HEK293 (cell line): ENCODE data around the gene ZNF219.

Source experiments
- CTCF ChIA-PET: fragments of 350-600 bp; formaldehyde crosslinking; extraction: SDS; loops from one replicate; lab custom pipeline; 2021; ENCODE audit warnings: antibody characterized with exemption; lab: Yijun Ruan, JAX
- POLR2A ChIA-PET: fragments of 300-600 bp; formaldehyde crosslinking; extraction: SDS; loops from one replicate; lab custom pipeline; 2020; ENCODE audit warnings: antibody characterized with exemption, inconsistent platforms; lab: Yijun Ruan, JAX
- H3K27ac ChIP-seq: fragments of 200-500 bp; sonication (Bioruptor generic); 2 replicates; pipeline ENCODE4 v1.5.1; 2014; ENCODE audit warnings: low read depth, low read length, control low read depth, inconsistent platforms; ENCODE audit errors: extremely low read depth
- H3K36me3 ChIP-seq, 2 experiments: fragments of 200-500 bp in 1 of 2; sonication (Bioruptor generic) in 1 of 2; 1 replicate in 1 of 2; 2 replicates in 1 of 2; pipeline ENCODE4 v1.5.1; 2014 to 2017; ENCODE audit warnings: inconsistent platforms in 2 of 2, low read length in 2 of 2; ENCODE audit not compliant: control insufficient read depth in 2 of 2, insufficient read depth in 1 of 2
- H3K4me1 ChIP-seq: fragments of 200-500 bp; sonication (Bioruptor generic); 2 replicates; pipeline ENCODE4 v1.5.1; 2014; ENCODE audit warnings: mild to moderate bottlenecking, low read length, inconsistent platforms; ENCODE audit not compliant: control insufficient read depth, insufficient read depth
- H3K4me3 ChIP-seq: 2 replicates; pipeline ENCODE4 v1.5.1; 2011; ENCODE audit warnings: low read depth, mild to moderate bottlenecking, control low read depth, low read length, moderate library complexity
- H3K9me3 ChIP-seq: fragments of 200-500 bp; sonication (Bioruptor generic); 2 replicates; pipeline ENCODE4 v1.5.1; 2014; ENCODE audit warnings: low read depth, low read length, inconsistent platforms; ENCODE audit not compliant: control insufficient read depth, insufficient read depth
- GLIS1 ChIP-seq: fragments of 450-650 bp; formaldehyde crosslinking; IDR thresholded peaks from 2 replicates; pipeline ENCODE4 v1.5.1; 2016; ENCODE audit warnings: missing biosample characterization, missing genetic modification characterization
- KLF8 ChIP-seq: fragments of 450-650 bp; formaldehyde crosslinking; IDR thresholded peaks from 2 replicates; pipeline ENCODE4 v1.5.1; 2016; ENCODE audit warnings: missing biosample characterization, missing genetic modification characterization
- TCF7L2 ChIP-seq: IDR thresholded peaks from 2 replicates; pipeline ENCODE4 v1.6.1; 2011; ENCODE audit warnings: low read depth, mild to moderate bottlenecking, inconsistent platforms, low read length, moderate library complexity, borderline replicate concordance
- ZBTB48 ChIP-seq: fragments of 450-650 bp; formaldehyde crosslinking; IDR thresholded peaks from 2 replicates; pipeline ENCODE4 v1.5.1; 2016; ENCODE audit warnings: missing biosample characterization, missing genetic modification characterization
- ZNF423 ChIP-seq: fragments of 450-650 bp; formaldehyde crosslinking; IDR thresholded peaks from 2 replicates; pipeline ENCODE4 v1.5.1; 2016; ENCODE audit warnings: missing biosample characterization, missing genetic modification characterization
- ZNF560 ChIP-seq: fragments of 450-650 bp; formaldehyde crosslinking; IDR thresholded peaks from 2 replicates; pipeline ENCODE4 v1.5.1; 2017; ENCODE audit warnings: missing biosample characterization, missing genetic modification characterization, borderline replicate concordance
- ZNF660 ChIP-seq: fragments of 450-650 bp; IDR thresholded peaks from 2 replicates; pipeline ENCODE4 v1.5.1; 2018; ENCODE audit warnings: missing biosample characterization, mild to moderate bottlenecking, missing genetic modification characterization
- TF ChIP-seq, protein P1 (sequence below): fragments of 450-650 bp; formaldehyde crosslinking; IDR thresholded peaks from 2 replicates; pipeline ENCODE4 v1.5.1; 2016; ENCODE audit warnings: missing biosample characterization, missing genetic modification characterization, low read depth
- TF ChIP-seq, protein P2 (sequence below): fragments of 450-650 bp; formaldehyde crosslinking; IDR thresholded peaks from 2 replicates; pipeline ENCODE4 v1.5.1; 2016; ENCODE audit warnings: missing biosample characterization, missing genetic modification characterization
- TF ChIP-seq, protein P3 (sequence below): fragments of 450-650 bp; formaldehyde crosslinking; IDR thresholded peaks from 2 replicates; pipeline ENCODE4 v1.5.1; 2017; ENCODE audit warnings: missing biosample characterization, missing genetic modification characterization
- TF ChIP-seq, protein P4 (sequence below): fragments of 450-650 bp; IDR thresholded peaks from 2 replicates; pipeline ENCODE4 v1.5.1; 2018; ENCODE audit warnings: missing biosample characterization, missing genetic modification characterization
- TF ChIP-seq, protein P5 (sequence below): fragments of 450-650 bp; formaldehyde crosslinking; IDR thresholded peaks from 2 replicates; pipeline ENCODE4 v1.5.1; 2016; ENCODE audit warnings: missing biosample characterization, missing genetic modification characterization
- TF ChIP-seq, protein P6 (sequence below): fragments of 450-650 bp; formaldehyde crosslinking; IDR thresholded peaks from 2 replicates; pipeline ENCODE4 v1.5.1; 2016; ENCODE audit warnings: missing biosample characterization, missing genetic modification characterization
- TF ChIP-seq, protein P7 (sequence below): fragments of 450-650 bp; formaldehyde crosslinking; IDR thresholded peaks from 2 replicates; pipeline ENCODE4 v1.5.1; 2016; ENCODE audit warnings: missing biosample characterization, missing genetic modification characterization, borderline replicate concordance

Gene ZNF219

DNA sequence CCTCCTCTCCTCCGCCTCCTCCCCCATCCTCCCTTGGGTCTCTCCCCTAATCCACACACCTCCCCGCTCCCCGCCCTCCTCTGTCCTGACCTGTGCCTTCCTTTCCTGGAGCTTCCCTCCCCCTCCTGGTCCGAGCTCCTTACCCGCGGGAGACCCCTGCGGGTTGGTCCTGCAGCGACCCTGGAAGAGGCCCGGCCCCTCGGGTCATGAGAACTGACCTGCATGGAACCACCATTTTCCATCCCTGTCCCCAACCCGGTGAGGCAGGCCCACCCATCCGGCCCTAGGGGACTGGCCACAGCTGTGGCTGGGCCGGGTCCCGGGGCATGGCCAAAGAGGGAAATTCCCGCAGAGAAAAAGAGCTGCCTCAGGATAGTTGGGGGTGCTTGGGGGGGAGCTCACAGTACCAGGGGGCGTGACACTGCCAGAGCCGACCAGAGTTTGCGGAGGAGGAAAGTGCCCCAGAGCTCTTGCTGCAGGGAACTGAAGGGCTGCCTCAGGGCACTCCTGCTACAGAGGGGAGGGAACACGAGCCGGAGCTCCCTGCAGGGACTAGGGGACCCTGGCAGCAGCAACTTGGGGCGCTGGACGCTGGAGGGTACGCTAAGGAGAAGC lies 27.7 kb downstream of the ZNF219 start:
- H3K36me3 ChIP-seq: peaks cover 0 to 28% of the 10 kb centered on the region in 2 experiments; a peak in 1 of 3 replicates
- peak overlapping the region; percentile 79 for H3K4me3 ChIP-seq
- ChIA-PET POLR2A (interaction anchor here (0.7 to 3.7 kb wide), 18 partner anchors 7 to 241 kb away, joined by 3 to 71 read pairs (median 4); partner anchors contain the start of genes NDRG2, RNASE8, SLC39A2 and ZNF219), CTCF (interaction anchor here (0.6 to 4.3 kb wide), 14 partner anchors 13 to 396 kb away, joined by 3 to 64 read pairs (median 8); partner anchors contain the start of genes RNASE8 and TMEM253)
- H3K27ac ChIP-seq: peak overlapping the region; percentile 86
- H3K4me1 ChIP-seq: peaks cover 16% of the 10 kb centered on the region
- no peaks in the 10 kb centered on the region for H3K9me3 ChIP-seq
- TF ChIP-seq ZBTB48 (peak; percentile 52), KLF8 (tag by site-specific recombination) (peak; percentile 64; the same call in 1 of the 2 replicates), ZNF423 (tag by site-specific recombination) (0 out of 2 replicates have a peak, but pooled peaks have one; percentile 68), ZNF660 (tag by site-specific recombination) (no peak), ZNF560 (no peak), TCF7L2 (no peak), GLIS1 (tag by site-specific recombination) (peak; percentile 43)
- TF ChIP-seq, protein P1, sequence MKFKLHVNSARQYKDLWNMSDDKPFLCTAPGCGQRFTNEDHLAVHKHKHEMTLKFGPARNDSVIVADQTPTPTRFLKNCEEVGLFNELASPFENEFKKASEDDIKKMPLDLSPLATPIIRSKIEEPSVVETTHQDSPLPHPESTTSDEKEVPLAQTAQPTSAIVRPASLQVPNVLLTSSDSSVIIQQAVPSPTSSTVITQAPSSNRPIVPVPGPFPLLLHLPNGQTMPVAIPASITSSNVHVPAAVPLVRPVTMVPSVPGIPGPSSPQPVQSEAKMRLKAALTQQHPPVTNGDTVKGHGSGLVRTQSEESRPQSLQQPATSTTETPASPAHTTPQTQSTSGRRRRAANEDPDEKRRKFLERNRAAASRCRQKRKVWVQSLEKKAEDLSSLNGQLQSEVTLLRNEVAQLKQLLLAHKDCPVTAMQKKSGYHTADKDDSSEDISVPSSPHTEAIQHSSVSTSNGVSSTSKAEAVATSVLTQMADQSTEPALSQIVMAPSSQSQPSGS (tag by site-specific recombination): 0 out of 2 replicates have a peak, but pooled peaks have one; percentile 2
- TF ChIP-seq, protein P2, sequence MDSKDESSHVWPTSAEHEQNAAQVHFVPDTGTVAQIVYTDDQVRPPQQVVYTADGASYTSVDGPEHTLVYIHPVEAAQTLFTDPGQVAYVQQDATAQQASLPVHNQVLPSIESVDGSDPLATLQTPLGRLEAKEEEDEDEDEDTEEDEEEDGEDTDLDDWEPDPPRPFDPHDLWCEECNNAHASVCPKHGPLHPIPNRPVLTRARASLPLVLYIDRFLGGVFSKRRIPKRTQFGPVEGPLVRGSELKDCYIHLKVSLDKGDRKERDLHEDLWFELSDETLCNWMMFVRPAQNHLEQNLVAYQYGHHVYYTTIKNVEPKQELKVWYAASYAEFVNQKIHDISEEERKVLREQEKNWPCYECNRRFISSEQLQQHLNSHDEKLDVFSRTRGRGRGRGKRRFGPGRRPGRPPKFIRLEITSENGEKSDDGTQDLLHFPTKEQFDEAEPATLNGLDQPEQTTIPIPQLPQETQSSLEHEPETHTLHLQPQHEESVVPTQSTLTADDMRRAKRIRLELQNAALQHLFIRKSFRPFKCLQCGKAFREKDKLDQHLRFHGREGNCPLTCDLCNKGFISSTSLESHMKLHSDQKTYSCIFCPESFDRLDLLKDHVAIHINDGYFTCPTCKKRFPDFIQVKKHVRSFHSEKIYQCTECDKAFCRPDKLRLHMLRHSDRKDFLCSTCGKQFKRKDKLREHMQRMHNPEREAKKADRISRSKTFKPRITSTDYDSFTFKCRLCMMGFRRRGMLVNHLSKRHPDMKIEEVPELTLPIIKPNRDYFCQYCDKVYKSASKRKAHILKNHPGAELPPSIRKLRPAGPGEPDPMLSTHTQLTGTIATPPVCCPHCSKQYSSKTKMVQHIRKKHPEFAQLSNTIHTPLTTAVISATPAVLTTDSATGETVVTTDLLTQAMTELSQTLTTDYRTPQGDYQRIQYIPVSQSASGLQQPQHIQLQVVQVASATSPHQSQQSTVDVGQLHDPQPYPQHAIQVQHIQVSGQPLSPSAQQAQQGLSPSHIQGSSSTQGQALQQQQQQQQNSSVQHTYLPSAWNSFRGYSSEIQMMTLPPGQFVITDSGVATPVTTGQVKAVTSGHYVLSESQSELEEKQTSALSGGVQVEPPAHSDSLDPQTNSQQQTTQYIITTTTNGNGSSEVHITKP: peak; percentile 42
- TF ChIP-seq, protein P3, sequence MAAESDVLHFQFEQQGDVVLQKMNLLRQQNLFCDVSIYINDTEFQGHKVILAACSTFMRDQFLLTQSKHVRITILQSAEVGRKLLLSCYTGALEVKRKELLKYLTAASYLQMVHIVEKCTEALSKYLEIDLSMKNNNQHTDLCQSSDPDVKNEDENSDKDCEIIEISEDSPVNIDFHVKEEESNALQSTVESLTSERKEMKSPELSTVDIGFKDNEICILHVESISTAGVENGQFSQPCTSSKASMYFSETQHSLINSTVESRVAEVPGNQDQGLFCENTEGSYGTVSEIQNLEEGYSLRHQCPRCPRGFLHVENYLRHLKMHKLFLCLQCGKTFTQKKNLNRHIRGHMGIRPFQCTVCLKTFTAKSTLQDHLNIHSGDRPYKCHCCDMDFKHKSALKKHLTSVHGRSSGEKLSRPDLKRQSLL (tag by site-specific recombination): no peak
- TF ChIP-seq, protein P4, sequence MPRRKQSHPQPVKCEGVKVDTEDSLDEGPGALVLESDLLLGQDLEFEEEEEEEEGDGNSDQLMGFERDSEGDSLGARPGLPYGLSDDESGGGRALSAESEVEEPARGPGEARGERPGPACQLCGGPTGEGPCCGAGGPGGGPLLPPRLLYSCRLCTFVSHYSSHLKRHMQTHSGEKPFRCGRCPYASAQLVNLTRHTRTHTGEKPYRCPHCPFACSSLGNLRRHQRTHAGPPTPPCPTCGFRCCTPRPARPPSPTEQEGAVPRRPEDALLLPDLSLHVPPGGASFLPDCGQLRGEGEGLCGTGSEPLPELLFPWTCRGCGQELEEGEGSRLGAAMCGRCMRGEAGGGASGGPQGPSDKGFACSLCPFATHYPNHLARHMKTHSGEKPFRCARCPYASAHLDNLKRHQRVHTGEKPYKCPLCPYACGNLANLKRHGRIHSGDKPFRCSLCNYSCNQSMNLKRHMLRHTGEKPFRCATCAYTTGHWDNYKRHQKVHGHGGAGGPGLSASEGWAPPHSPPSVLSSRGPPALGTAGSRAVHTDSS (tag by site-specific recombination): no peak
- TF ChIP-seq, protein P5, sequence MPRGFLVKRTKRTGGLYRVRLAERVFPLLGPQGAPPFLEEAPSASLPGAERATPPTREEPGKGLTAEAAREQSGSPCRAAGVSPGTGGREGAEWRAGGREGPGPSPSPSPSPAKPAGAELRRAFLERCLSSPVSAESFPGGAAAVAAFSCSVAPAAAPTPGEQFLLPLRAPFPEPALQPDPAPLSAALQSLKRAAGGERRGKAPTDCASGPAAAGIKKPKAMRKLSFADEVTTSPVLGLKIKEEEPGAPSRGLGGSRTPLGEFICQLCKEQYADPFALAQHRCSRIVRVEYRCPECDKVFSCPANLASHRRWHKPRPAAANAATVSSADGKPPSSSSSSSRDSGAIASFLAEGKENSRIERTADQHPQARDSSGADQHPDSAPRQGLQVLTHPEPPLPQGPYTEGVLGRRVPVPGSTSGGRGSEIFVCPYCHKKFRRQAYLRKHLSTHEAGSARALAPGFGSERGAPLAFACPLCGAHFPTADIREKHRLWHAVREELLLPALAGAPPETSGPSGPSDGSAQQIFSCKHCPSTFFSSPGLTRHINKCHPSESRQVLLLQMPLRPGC (tag by site-specific recombination): peak; percentile 31; the same call in 1 of the 2 replicates
- TF ChIP-seq, protein P6, sequence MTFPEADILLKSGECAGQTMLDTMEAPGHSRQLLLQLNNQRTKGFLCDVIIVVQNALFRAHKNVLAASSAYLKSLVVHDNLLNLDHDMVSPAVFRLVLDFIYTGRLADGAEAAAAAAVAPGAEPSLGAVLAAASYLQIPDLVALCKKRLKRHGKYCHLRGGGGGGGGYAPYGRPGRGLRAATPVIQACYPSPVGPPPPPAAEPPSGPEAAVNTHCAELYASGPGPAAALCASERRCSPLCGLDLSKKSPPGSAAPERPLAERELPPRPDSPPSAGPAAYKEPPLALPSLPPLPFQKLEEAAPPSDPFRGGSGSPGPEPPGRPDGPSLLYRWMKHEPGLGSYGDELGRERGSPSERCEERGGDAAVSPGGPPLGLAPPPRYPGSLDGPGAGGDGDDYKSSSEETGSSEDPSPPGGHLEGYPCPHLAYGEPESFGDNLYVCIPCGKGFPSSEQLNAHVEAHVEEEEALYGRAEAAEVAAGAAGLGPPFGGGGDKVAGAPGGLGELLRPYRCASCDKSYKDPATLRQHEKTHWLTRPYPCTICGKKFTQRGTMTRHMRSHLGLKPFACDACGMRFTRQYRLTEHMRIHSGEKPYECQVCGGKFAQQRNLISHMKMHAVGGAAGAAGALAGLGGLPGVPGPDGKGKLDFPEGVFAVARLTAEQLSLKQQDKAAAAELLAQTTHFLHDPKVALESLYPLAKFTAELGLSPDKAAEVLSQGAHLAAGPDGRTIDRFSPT (tag by site-specific recombination): 0 out of 2 replicates have a peak, but pooled peaks have one; percentile 39
- TF ChIP-seq, protein P7, sequence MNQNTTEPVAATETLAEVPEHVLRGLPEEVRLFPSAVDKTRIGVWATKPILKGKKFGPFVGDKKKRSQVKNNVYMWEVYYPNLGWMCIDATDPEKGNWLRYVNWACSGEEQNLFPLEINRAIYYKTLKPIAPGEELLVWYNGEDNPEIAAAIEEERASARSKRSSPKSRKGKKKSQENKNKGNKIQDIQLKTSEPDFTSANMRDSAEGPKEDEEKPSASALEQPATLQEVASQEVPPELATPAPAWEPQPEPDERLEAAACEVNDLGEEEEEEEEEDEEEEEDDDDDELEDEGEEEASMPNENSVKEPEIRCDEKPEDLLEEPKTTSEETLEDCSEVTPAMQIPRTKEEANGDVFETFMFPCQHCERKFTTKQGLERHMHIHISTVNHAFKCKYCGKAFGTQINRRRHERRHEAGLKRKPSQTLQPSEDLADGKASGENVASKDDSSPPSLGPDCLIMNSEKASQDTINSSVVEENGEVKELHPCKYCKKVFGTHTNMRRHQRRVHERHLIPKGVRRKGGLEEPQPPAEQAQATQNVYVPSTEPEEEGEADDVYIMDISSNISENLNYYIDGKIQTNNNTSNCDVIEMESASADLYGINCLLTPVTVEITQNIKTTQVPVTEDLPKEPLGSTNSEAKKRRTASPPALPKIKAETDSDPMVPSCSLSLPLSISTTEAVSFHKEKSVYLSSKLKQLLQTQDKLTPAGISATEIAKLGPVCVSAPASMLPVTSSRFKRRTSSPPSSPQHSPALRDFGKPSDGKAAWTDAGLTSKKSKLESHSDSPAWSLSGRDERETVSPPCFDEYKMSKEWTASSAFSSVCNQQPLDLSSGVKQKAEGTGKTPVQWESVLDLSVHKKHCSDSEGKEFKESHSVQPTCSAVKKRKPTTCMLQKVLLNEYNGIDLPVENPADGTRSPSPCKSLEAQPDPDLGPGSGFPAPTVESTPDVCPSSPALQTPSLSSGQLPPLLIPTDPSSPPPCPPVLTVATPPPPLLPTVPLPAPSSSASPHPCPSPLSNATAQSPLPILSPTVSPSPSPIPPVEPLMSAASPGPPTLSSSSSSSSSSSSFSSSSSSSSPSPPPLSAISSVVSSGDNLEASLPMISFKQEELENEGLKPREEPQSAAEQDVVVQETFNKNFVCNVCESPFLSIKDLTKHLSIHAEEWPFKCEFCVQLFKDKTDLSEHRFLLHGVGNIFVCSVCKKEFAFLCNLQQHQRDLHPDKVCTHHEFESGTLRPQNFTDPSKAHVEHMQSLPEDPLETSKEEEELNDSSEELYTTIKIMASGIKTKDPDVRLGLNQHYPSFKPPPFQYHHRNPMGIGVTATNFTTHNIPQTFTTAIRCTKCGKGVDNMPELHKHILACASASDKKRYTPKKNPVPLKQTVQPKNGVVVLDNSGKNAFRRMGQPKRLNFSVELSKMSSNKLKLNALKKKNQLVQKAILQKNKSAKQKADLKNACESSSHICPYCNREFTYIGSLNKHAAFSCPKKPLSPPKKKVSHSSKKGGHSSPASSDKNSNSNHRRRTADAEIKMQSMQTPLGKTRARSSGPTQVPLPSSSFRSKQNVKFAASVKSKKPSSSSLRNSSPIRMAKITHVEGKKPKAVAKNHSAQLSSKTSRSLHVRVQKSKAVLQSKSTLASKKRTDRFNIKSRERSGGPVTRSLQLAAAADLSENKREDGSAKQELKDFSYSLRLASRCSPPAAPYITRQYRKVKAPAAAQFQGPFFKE: peak; percentile 43; the same call in 1 of the 2 replicates
